Astrocyte (in vitro differentiated cells and primary cell): ENCODE measurements around the gene MS4A14. TPM values are rescaled to one million over a fixed set of nuclear protein-coding genes. Genes with fewer than 3 reads are reported as not detected.

Experiments
- DNase-seq: peaks from one replicate; pipeline ENCODE4 v3.0.0-alpha.2; 2010; ENCODE audit warnings: low read depth
- FAIRE-seq: peaks from 2 replicates; lab custom pipeline; 2011; peaks lifted over from hg19 to GRCh38; lab: Jason Lieb, UNC
- H2AFZ ChIP-seq: 2 replicates; pipeline ENCODE4 v1.6.0; 2012; ENCODE audit warnings: low read depth, low read length, inconsistent platforms
- H3K27ac ChIP-seq: 2 replicates; pipeline ENCODE4 v1.5.1; 2011; ENCODE audit warnings: low read depth, low read length, inconsistent platforms
- H3K27me3 ChIP-seq: 2 replicates; pipeline ENCODE4 v1.6.0; 2011; ENCODE audit warnings: low read length, inconsistent platforms; ENCODE audit not compliant: insufficient read depth
- H3K36me3 ChIP-seq: 2 replicates; pipeline ENCODE4 v1.5.1; 2011; ENCODE audit warnings: low read length, inconsistent platforms; ENCODE audit not compliant: insufficient read depth
- H3K4me1 ChIP-seq: 2 replicates; pipeline ENCODE4 v1.5.1; 2011; ENCODE audit warnings: low read length, inconsistent platforms; ENCODE audit not compliant: insufficient read depth
- H3K4me2 ChIP-seq: 2 replicates; pipeline ENCODE4 v1.6.0; 2012; ENCODE audit warnings: low read length, inconsistent platforms
- H3K4me3 ChIP-seq: 2 replicates; pipeline ENCODE4 v1.5.1; 2011; ENCODE audit warnings: low read depth, mild to moderate bottlenecking, low read length, inconsistent platforms; ENCODE audit not compliant: insufficient read depth
- H3K79me2 ChIP-seq: 2 replicates; pipeline ENCODE4 v1.6.0; 2012; ENCODE audit warnings: mild to moderate bottlenecking, low read length, inconsistent platforms; ENCODE audit not compliant: insufficient read depth
- H3K9ac ChIP-seq: 2 replicates; pipeline ENCODE4 v1.6.0; 2012; ENCODE audit warnings: mild to moderate bottlenecking, low read length, inconsistent platforms
- H3K9me3 ChIP-seq: 2 replicates; pipeline ENCODE4 v1.5.1; 2012; ENCODE audit warnings: low read depth, mild to moderate bottlenecking, low read length, inconsistent platforms; ENCODE audit not compliant: insufficient read depth
- H4K20me1 ChIP-seq: 2 replicates; pipeline ENCODE4 v1.6.0; 2012; ENCODE audit warnings: low read length, inconsistent platforms; ENCODE audit not compliant: insufficient read depth
- H3K27ac Mint-ChIP-seq: one replicate; pipeline ENCODE4 v1.8.0; 2021; ENCODE audit warnings: mild to moderate bottlenecking, mixed read lengths; ENCODE audit not compliant: unreplicated experiment
- H3K27me3 Mint-ChIP-seq: one replicate; pipeline ENCODE4 v1.8.0; 2021; ENCODE audit warnings: low read depth, mixed read lengths; ENCODE audit not compliant: unreplicated experiment
- H3K36me3 Mint-ChIP-seq: one replicate; pipeline ENCODE4 v1.8.0; 2021; ENCODE audit warnings: low read depth, mixed read lengths; ENCODE audit not compliant: unreplicated experiment
- H3K4me1 Mint-ChIP-seq: one replicate; pipeline ENCODE4 v1.8.0; 2021; ENCODE audit warnings: low read depth, mixed read lengths; ENCODE audit not compliant: unreplicated experiment
- H3K4me3 Mint-ChIP-seq: one replicate; pipeline ENCODE4 v1.8.0; 2021; ENCODE audit warnings: mild to moderate bottlenecking, moderate library complexity, mixed read lengths; ENCODE audit not compliant: unreplicated experiment
- H3K9me3 Mint-ChIP-seq: one replicate; pipeline ENCODE4 v1.8.0; 2021; ENCODE audit warnings: mild to moderate bottlenecking, mixed read lengths; ENCODE audit not compliant: unreplicated experiment
- EZH2 ChIP-seq: IDR thresholded peaks from 2 replicates; pipeline ENCODE4 v1.6.1; 2012; ENCODE audit warnings: mild to moderate bottlenecking, low read length, inconsistent platforms; ENCODE audit not compliant: insufficient read depth
- total RNA-seq: library from RNA; stranded (reverse); gene quantifications from 2 replicates; pipeline ENCODE4 v1.2.1, GENCODE V29; 2021
- TF ChIP-seq, protein P1 (sequence below): IDR thresholded peaks from 2 replicates; pipeline ENCODE4 v1.5.1; 2011; ENCODE audit warnings: low read depth, mild to moderate bottlenecking, inconsistent platforms, low read length, moderate library complexity; ENCODE audit not compliant: insufficient read depth

The MS4A14 gene
- total RNA-seq, 1 donor from 2014 or later = not detected

DNA sequence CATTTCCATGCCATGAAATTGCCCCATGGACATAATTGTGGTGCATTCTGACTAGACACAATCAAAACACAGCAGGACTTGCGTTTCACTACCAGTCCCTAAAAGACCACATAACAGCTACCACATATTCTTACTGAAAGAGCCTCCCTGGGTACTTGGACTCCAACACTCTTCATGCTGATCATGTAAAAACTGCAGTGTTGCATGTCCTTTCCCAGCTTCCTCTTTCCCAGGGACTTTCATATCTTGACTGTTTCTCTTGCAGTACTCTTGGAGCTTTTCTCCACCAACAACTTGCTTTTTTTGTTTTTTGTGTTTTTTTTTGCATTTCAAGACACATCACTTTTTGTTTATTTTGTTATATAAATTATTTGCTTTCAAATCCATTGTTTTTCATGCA is 46.3 kb upstream of the MS4A14 start:
- H4K20me1 ChIP-seq = no peaks in the 10 kb centered on the region
- H3K4me3 Mint-ChIP-seq = no peak overlapping the region
- DNase-seq = no peak
- no peaks in the 10 kb centered on the region for H3K36me3 ChIP-seq
- H3K9me3 ChIP-seq = no peaks in the 10 kb centered on the region
- no peak for TF ChIP-seq EZH2
- TF ChIP-seq, protein P1, sequence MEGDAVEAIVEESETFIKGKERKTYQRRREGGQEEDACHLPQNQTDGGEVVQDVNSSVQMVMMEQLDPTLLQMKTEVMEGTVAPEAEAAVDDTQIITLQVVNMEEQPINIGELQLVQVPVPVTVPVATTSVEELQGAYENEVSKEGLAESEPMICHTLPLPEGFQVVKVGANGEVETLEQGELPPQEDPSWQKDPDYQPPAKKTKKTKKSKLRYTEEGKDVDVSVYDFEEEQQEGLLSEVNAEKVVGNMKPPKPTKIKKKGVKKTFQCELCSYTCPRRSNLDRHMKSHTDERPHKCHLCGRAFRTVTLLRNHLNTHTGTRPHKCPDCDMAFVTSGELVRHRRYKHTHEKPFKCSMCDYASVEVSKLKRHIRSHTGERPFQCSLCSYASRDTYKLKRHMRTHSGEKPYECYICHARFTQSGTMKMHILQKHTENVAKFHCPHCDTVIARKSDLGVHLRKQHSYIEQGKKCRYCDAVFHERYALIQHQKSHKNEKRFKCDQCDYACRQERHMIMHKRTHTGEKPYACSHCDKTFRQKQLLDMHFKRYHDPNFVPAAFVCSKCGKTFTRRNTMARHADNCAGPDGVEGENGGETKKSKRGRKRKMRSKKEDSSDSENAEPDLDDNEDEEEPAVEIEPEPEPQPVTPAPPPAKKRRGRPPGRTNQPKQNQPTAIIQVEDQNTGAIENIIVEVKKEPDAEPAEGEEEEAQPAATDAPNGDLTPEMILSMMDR = no peak
- peaks cover 2% of the 10 kb centered on the region for H3K9me3 Mint-ChIP-seq
- H3K27ac Mint-ChIP-seq = no peak overlapping the region
- no peak overlapping the region for H3K4me2 ChIP-seq
- H3K4me1 Mint-ChIP-seq = peaks cover 7% of the 10 kb centered on the region
- H3K79me2 ChIP-seq = no peaks in the 10 kb centered on the region
- H3K27me3 Mint-ChIP-seq = peaks cover 7% of the 10 kb centered on the region
- FAIRE-seq = no peak
- no peaks in the 10 kb centered on the region for H3K27me3 ChIP-seq
- H2AFZ ChIP-seq = no peak overlapping the region
- H3K4me3 ChIP-seq = no peak overlapping the region
- H3K36me3 Mint-ChIP-seq = no peaks in the 10 kb centered on the region
- no peak overlapping the region for H3K9ac ChIP-seq
- H3K27ac ChIP-seq = no peak overlapping the region
- no peaks in the 10 kb centered on the region for H3K4me1 ChIP-seq

DNA sequence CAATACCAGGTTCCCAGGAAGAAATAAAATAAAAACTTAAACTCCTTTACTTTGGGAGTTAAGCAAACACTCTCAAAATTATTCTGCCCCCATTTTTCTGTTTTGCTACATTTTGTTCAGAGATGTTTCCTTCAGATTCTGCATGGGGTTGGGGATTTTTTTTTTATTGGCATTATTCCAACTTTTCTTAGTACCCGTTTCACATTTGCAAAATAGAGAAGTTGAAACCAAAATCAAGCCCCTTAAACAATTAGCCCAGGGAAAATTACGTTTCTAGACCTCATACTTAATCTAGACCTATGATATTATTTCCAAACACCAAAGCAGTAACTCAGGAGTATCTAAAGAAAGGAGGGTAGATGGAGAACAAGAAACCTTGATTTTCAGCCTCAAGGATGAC is 38.5 kb upstream of the MS4A14 start:
- H3K27ac ChIP-seq = no peak overlapping the region
- no peaks in the 10 kb centered on the region for H4K20me1 ChIP-seq
- no peak overlapping the region for H3K9ac ChIP-seq
- H3K4me3 Mint-ChIP-seq = no peak overlapping the region
- H3K27ac Mint-ChIP-seq = no peak overlapping the region
- no peaks in the 10 kb centered on the region for H3K36me3 ChIP-seq
- H3K4me3 ChIP-seq = no peak overlapping the region
- H3K79me2 ChIP-seq = no peaks in the 10 kb centered on the region
- no peaks in the 10 kb centered on the region for H3K27me3 ChIP-seq
- no peak for TF ChIP-seq EZH2
- TF ChIP-seq, protein P1 = no peak
- no peak for FAIRE-seq
- H3K27me3 Mint-ChIP-seq = peaks cover 2% of the 10 kb centered on the region
- H3K4me1 ChIP-seq = no peaks in the 10 kb centered on the region
- DNase-seq = no peak
- no peaks in the 10 kb centered on the region for H3K4me1 Mint-ChIP-seq
- no peaks in the 10 kb centered on the region for H3K36me3 Mint-ChIP-seq
- no peak overlapping the region for H3K4me2 ChIP-seq
- peaks cover 9% of the 10 kb centered on the region for H3K9me3 Mint-ChIP-seq
- peaks cover 5% of the 10 kb centered on the region for H3K9me3 ChIP-seq
- no peak overlapping the region for H2AFZ ChIP-seq

DNA sequence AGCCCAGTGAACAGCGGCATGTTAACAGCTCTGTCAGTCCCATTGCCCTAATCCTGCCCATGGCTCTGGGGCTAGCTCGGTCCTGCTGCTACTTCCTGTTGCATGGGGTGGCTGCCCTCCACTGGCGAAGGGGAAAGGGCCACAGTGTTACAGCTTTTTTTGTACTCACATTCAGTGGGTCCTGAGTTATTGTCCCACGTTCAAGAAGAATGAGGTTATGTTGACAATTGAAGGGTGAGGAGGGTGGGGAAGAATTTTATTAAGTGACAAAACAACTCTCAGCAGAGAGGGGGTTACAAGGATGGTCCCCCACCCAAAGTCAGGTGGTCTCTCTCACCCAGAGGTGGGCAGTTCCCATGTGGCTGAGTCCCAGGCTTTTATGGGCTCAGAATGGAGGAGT is 35.6 kb upstream of the MS4A14 start:
- Histone ChIP-seq H3K9ac (no peak overlapping the region), H2AFZ (no peak overlapping the region), H3K4me1 (no peaks in the 10 kb centered on the region), H3K36me3 (no peaks in the 10 kb centered on the region), H3K4me3 (no peak overlapping the region), H3K27me3 (no peaks in the 10 kb centered on the region), H4K20me1 (peaks cover 4% of the 10 kb centered on the region), H3K79me2 (no peaks in the 10 kb centered on the region), H3K4me2 (no peak overlapping the region), H3K9me3 (peaks cover 5% of the 10 kb centered on the region), H3K27ac (no peak overlapping the region)
- DNase-seq (no peak), FAIRE-seq (no peak)
- Mint-ChIP-seq H3K27me3 (peaks cover 4% of the 10 kb centered on the region), H3K27ac (no peak overlapping the region), H3K9me3 (peaks cover 7% of the 10 kb centered on the region), H3K36me3 (no peaks in the 10 kb centered on the region), H3K4me3 (no peak overlapping the region), H3K4me1 (no peaks in the 10 kb centered on the region)
- TF ChIP-seq, protein P1 = no peak
- no peak for TF ChIP-seq EZH2
